Neural cell (in vitro differentiated cells): ENCODE data around the gene CCZ1. TPM values are rescaled to one million over a fixed set of nuclear protein-coding genes. Genes with fewer than 3 reads are reported as not detected.
"Not testable (repeated sequence)": the region's sequence is repeated elsewhere in the genome, so short reads cannot be mapped to it uniquely, and the experiment has no call there.

Experiments used
- H2AFZ ChIP-seq: fragments of 200-600, 300-800 bp; sonication (generic), shearing (Covaris generic); 2 replicates; pipeline ENCODE4 v1.6.0; 2014; ENCODE audit warnings: low read depth, mild to moderate bottlenecking, antibody characterized with exemption, low read length, moderate library complexity
- H3F3A ChIP-seq: fragments of 200-600 bp; shearing (Covaris generic); 2 replicates; pipeline ENCODE4 v1.6.1; 2016; ENCODE audit warnings: mild to moderate bottlenecking, moderate library complexity, mixed read lengths, antibody characterized with exemption, low read length; ENCODE audit not compliant: insufficient read depth, poor library complexity, severe bottlenecking
- H3K27ac ChIP-seq: fragments of 200-600, 300-800 bp; sonication (generic), shearing (Covaris generic); 2 replicates; pipeline ENCODE4 v1.5.1; 2014; ENCODE audit warnings: mild to moderate bottlenecking, low read length, moderate library complexity
- H3K27me3 ChIP-seq: fragments of 300-800, 200-600 bp; sonication (generic), shearing (Covaris generic); 2 replicates; pipeline ENCODE4 v1.6.0; 2014; ENCODE audit warnings: mild to moderate bottlenecking, low read depth, low read length, moderate library complexity; ENCODE audit not compliant: insufficient read depth
- H3K36me3 ChIP-seq: fragments of 300-800, 200-600 bp; sonication (generic), shearing (Covaris generic); 2 replicates; pipeline ENCODE4 v1.5.1; 2014; ENCODE audit warnings: mild to moderate bottlenecking, antibody characterized with exemption, low read length, moderate library complexity; ENCODE audit not compliant: insufficient read depth
- H3K4me2 ChIP-seq: fragments of 300-800, 200-600 bp; sonication (generic), shearing (Covaris generic); 2 replicates; pipeline ENCODE4 v1.6.0; 2014; ENCODE audit warnings: mild to moderate bottlenecking, low read length
- H3K4me3 ChIP-seq: fragments of 300-800, 200-600 bp; sonication (generic), shearing (Covaris generic); 2 replicates; pipeline ENCODE4 v1.5.1; 2014; ENCODE audit warnings: mild to moderate bottlenecking, low read length, moderate library complexity
- H3K79me2 ChIP-seq: fragments of 200-600 bp; shearing (Covaris generic); replicated peaks from 2 replicates; pipeline ENCODE4 v1.6.0; 2014; ENCODE audit warnings: mild to moderate bottlenecking, low read length, moderate library complexity; ENCODE audit not compliant: insufficient read depth
- H3K9ac ChIP-seq: fragments of 300-800, 200-600 bp; sonication (generic), shearing (Covaris generic); 2 replicates; pipeline ENCODE4 v1.6.1; 2016; ENCODE audit warnings: mild to moderate bottlenecking, low read length, mixed read lengths
- H3K9me2 ChIP-seq: fragments of 200-600 bp; shearing (Covaris generic); 2 replicates; pipeline ENCODE4 v1.6.1; 2016; ENCODE audit warnings: mild to moderate bottlenecking, low read length, mixed read lengths; ENCODE audit not compliant: insufficient read depth
- H3K9me3 ChIP-seq: fragments of 200-600, 300-800 bp; sonication (generic), shearing (Covaris generic); 2 replicates; pipeline ENCODE4 v1.6.1; 2016; ENCODE audit warnings: mild to moderate bottlenecking, mixed run types, low read length, moderate library complexity, mixed read lengths
- H4K20me1 ChIP-seq: fragments of 200-600 bp; shearing (Covaris generic); 2 replicates; pipeline ENCODE4 v1.6.1; 2016; ENCODE audit warnings: mild to moderate bottlenecking, mixed run types; ENCODE audit not compliant: insufficient read depth
- EP300 ChIP-seq: fragments of 450-650 bp; conservative IDR thresholded peaks from 2 replicates; pipeline ENCODE4 v1.6.1; 2014; ENCODE audit warnings: antibody characterized with exemption, mild to moderate bottlenecking, moderate library complexity; ENCODE audit not compliant: poor library complexity, severe bottlenecking
- EZH2 ChIP-seq: fragments of 200-600, 300-800 bp; shearing (Covaris generic), sonication (generic); IDR thresholded peaks from 2 replicates; pipeline ENCODE4 v1.6.1; 2014; ENCODE audit warnings: antibody characterized with exemption, low read length, borderline replicate concordance, mild to moderate bottlenecking; ENCODE audit not compliant: insufficient read depth, poor library complexity, severe bottlenecking
- MXI1 ChIP-seq: fragments of 450-650 bp; conservative IDR thresholded peaks from 2 replicates; pipeline ENCODE4 v1.6.1; 2014; ENCODE audit warnings: antibody characterized with exemption, mild to moderate bottlenecking; ENCODE audit not compliant: poor library complexity, severe bottlenecking
- POLR2AphosphoS5 ChIP-seq: IDR thresholded peaks from 2 replicates; pipeline ENCODE4 v1.6.1; 2012
- RAD21 ChIP-seq: fragments of 450-650 bp; conservative IDR thresholded peaks from 2 replicates; pipeline ENCODE4 v1.6.1; 2014; ENCODE audit warnings: antibody characterized with exemption, mild to moderate bottlenecking, moderate library complexity
- SMC3 ChIP-seq: fragments of 450-650 bp; conservative IDR thresholded peaks from 2 replicates; pipeline ENCODE4 v1.6.1; 2014; ENCODE audit warnings: antibody characterized with exemption, mild to moderate bottlenecking, moderate library complexity; ENCODE audit not compliant: poor library complexity
- TAF1 ChIP-seq: IDR thresholded peaks from 2 replicates; pipeline ENCODE4 v1.6.1; 2012; ENCODE audit warnings: low read depth
- polyA plus RNA-seq: library from polyadenylated mRNA; depleted of rRNA; stranded (reverse); fragments of >200 nt; gene quantifications from 2 replicates; pipeline ENCODE4 v1.2.3, GENCODE V29; 2014
- TF ChIP-seq, protein P1 (sequence below): fragments of 450-650 bp; IDR thresholded peaks from 2 replicates; pipeline ENCODE4 v1.5.1; 2014; ENCODE audit warnings: antibody characterized with exemption, mild to moderate bottlenecking, moderate library complexity; ENCODE audit not compliant: poor library complexity, severe bottlenecking
- TF ChIP-seq, protein P2 (sequence below): IDR thresholded peaks from 2 replicates; pipeline ENCODE4 v1.6.1; 2012; ENCODE audit warnings: borderline replicate concordance

Gene CCZ1
- polyA plus RNA-seq, 1 donor from 2014 or later = 195 TPM

DNA sequence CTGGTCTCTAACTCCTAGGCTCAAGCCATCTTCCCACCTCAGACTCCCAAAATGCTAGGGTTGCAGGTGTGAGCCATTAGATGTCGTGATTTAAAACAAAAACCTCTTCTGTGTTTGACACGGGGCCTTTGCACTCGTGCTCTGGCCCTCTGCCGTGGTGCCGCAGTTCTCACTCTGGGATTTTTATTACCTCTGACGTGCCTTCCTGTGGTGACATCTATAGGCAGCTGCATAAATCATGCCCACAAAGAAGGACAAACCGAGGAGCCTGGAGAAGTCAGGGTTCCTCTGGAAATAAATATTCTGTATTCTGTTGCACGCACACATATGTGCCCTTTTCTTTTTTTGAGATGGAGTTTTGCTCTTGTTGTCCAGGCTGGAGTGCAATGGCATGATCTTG is 43.8 kb upstream of the CCZ1 start:
- no peaks in the 10 kb centered on the region for H3K9me3 ChIP-seq
- H3K27me3 ChIP-seq = no peaks in the 10 kb centered on the region
- no peaks in the 10 kb centered on the region for H3K36me3 ChIP-seq
- no peak overlapping the region for H3K4me2 ChIP-seq
- TF ChIP-seq EZH2 (no peak), POLR2AphosphoS5 (no peak), MXI1 (no peak), RAD21 (no peak), TAF1 (no peak), SMC3 (no peak), EP300 (no peak)
- TF ChIP-seq, protein P1, sequence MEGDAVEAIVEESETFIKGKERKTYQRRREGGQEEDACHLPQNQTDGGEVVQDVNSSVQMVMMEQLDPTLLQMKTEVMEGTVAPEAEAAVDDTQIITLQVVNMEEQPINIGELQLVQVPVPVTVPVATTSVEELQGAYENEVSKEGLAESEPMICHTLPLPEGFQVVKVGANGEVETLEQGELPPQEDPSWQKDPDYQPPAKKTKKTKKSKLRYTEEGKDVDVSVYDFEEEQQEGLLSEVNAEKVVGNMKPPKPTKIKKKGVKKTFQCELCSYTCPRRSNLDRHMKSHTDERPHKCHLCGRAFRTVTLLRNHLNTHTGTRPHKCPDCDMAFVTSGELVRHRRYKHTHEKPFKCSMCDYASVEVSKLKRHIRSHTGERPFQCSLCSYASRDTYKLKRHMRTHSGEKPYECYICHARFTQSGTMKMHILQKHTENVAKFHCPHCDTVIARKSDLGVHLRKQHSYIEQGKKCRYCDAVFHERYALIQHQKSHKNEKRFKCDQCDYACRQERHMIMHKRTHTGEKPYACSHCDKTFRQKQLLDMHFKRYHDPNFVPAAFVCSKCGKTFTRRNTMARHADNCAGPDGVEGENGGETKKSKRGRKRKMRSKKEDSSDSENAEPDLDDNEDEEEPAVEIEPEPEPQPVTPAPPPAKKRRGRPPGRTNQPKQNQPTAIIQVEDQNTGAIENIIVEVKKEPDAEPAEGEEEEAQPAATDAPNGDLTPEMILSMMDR = no peak
- TF ChIP-seq, protein P2, sequence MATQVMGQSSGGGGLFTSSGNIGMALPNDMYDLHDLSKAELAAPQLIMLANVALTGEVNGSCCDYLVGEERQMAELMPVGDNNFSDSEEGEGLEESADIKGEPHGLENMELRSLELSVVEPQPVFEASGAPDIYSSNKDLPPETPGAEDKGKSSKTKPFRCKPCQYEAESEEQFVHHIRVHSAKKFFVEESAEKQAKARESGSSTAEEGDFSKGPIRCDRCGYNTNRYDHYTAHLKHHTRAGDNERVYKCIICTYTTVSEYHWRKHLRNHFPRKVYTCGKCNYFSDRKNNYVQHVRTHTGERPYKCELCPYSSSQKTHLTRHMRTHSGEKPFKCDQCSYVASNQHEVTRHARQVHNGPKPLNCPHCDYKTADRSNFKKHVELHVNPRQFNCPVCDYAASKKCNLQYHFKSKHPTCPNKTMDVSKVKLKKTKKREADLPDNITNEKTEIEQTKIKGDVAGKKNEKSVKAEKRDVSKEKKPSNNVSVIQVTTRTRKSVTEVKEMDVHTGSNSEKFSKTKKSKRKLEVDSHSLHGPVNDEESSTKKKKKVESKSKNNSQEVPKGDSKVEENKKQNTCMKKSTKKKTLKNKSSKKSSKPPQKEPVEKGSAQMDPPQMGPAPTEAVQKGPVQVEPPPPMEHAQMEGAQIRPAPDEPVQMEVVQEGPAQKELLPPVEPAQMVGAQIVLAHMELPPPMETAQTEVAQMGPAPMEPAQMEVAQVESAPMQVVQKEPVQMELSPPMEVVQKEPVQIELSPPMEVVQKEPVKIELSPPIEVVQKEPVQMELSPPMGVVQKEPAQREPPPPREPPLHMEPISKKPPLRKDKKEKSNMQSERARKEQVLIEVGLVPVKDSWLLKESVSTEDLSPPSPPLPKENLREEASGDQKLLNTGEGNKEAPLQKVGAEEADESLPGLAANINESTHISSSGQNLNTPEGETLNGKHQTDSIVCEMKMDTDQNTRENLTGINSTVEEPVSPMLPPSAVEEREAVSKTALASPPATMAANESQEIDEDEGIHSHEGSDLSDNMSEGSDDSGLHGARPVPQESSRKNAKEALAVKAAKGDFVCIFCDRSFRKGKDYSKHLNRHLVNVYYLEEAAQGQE = no peak
- H2AFZ ChIP-seq = no peak overlapping the region
- H3K9ac ChIP-seq = no peak overlapping the region
- no peaks in the 10 kb centered on the region for H4K20me1 ChIP-seq
- H3K4me3 ChIP-seq = no peak overlapping the region
- H3F3A ChIP-seq = no peaks in the 10 kb centered on the region
- no peaks in the 10 kb centered on the region for H3K9me2 ChIP-seq
- H3K79me2 ChIP-seq = no peaks in the 10 kb centered on the region
- H3K27ac ChIP-seq = no peak overlapping the region

DNA sequence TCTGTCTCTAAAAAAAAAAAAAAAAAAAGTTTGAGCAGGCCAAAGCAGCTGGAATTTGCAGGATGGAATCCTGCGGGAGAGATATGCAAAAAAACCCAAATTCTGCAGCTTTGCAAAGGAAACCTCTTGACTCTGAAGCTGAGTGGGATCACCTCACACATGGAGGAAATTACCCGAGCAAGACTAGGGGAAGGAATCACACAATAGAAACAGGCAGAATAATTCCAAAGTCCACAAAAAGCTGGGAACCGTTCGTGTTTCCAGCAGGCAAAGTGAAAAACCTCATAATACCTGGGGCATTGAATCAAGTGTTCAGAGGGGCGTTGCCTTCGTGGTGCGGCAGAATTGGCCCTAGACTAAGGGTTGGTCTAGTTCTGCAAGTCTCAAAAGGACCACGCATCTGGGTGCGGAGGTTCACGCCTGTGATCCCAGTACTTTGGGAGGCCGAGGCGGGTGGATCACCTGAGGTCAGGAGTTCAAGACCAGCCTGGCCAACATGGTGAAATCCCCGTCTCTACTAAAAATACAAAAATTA is 41.4 kb upstream of the CCZ1 start:
- not testable (repeated sequence) for H4K20me1 ChIP-seq, H3K79me2 ChIP-seq, H3K9me3 ChIP-seq, H3K4me2 ChIP-seq, H3F3A ChIP-seq, H3K27me3 ChIP-seq, H3K4me3 ChIP-seq, H3K36me3 ChIP-seq, H3K9me2 ChIP-seq, H3K9ac ChIP-seq, H3K27ac ChIP-seq, H2AFZ ChIP-seq

DNA sequence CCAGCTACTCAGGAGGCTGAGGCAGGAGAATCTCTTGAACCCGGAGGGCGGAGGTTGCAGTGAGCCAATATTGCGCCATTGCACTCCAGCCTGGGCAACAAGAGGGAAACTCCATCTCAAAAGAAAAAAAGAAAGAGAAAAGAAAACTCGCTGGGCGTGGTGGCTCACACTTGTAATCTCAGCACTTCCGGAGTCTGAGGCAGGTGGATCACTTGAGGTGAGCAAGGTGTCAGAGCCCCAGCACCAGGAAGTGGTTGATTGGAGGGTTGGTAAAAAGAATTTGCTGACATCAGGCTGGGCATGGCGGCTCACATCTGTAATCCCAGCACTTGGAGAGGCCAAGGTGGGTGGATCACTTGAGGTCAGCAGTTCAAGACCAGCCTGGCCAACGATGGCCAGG is 40.0 kb upstream of the CCZ1 start:
- H2AFZ ChIP-seq, H3K9me3 ChIP-seq, H3K4me2 ChIP-seq, H3K79me2 ChIP-seq, H3K27ac ChIP-seq, H3F3A ChIP-seq, H3K9ac ChIP-seq, H3K27me3 ChIP-seq, H4K20me1 ChIP-seq, H3K9me2 ChIP-seq, H3K4me3 ChIP-seq, H3K36me3 ChIP-seq: not testable (repeated sequence)

DNA sequence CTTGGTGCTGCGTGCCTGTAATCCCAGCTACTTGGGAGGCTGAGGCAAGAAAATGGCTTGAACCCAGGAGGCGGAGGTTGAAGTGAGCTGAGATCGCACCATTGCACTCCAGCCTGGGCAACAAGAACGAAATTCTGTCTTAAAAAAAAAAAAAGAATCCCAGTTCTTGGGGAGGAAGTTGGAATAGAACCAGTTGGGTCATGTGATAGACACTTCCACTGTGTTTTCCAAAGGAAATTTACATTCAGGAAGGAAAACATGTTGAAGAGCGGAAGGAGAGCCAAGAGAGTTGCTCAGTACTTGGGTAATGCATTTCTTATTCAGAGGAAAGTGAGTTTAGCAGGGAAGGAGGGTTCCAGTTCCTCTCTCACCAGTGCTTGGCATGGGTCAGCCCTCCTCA is 37.3 kb upstream of the CCZ1 start:
- not testable (repeated sequence) for H3K9me2 ChIP-seq, H4K20me1 ChIP-seq, H3K4me2 ChIP-seq, H2AFZ ChIP-seq, H3K79me2 ChIP-seq, H3F3A ChIP-seq, H3K27ac ChIP-seq, H3K4me3 ChIP-seq, H3K27me3 ChIP-seq, H3K9me3 ChIP-seq, H3K36me3 ChIP-seq, H3K9ac ChIP-seq

DNA sequence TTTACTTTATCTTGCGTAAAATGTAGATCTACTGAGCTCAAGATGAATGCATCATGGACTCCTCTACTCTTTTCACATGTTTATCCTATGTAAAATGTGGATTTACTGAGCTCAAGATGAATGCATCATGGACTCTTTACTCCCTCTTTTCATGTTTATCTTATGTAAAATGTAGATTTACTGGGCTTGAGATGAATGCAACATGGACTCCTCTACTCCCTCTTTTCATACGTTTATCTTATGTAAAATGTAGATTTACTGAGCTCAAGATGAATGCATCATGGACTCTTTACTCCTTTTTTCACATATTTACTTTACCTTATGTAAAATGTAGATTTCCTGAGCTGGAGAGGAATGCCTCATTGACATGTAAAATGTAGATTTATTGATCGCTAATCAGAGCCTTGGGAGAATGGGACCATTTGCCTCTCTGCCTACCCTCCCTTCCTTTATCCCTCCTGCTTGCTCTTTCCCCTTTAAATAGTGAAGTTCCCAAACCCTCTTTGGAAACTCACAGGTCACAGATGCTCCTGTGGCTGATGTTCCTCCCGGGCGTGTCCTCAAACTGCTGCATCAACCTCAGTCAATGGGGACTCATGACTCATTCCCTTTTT is 35.7 kb upstream of the CCZ1 start:
- H3K4me2 ChIP-seq, H3F3A ChIP-seq, H3K9ac ChIP-seq, H2AFZ ChIP-seq, H3K9me3 ChIP-seq, H4K20me1 ChIP-seq, H3K27me3 ChIP-seq, H3K36me3 ChIP-seq, H3K79me2 ChIP-seq, H3K9me2 ChIP-seq, H3K27ac ChIP-seq, H3K4me3 ChIP-seq: not testable (repeated sequence)
